HG03571 (cell line): ENCODE data around the gene C19orf25.

Source experiments
- ATAC-seq: cut with Tn5 transposase; IDR thresholded peaks from one replicate; pipeline ENCODE4 v1.9.1; 2021; ENCODE audit not compliant: unreplicated experiment

Gene C19orf25

DNA sequence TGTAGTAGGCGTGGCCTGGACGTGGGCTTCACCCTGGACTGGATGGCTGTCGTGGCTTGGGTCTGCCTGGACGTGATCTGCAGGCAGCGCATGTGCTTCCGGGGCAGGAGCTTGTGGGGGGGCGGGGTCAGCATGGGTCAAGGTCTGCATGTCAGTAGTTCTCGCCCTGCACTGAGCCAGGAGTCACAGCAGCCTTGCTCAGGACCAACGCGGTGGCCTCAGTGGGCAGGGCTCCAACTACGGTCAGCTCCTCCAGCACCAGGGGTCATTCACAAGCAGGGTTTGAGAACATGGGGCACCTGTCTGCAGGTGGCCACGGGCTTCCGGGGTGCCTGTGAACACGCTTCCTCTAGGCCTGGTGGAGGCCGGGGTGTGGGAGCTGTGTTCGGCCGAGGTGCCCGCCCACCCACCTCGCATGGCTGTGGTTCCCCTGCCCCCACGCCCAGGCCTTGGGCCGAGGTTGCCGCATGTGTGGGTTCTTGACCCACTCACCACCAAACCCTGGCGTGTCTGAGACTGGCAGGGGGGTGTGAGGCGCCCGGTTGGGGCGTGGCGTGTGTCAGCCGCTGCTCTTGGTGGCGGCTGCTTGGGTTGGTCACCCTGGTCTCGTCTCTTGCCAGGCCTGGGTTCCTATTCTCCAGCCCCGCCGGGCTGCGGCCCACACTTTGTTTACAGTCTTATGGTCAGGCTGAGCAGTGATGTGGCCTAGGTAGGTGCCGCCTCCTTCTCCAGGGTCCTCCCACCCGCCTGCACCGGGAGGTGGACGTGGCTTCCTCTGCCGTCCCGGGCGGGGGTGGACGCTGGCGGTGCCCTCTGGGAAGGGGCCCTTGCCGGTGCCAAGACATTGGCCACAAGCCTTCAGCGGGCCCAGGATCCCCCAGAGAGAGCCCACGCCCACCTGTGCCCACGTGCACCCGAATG, 45.6 kb downstream of the C19orf25 start:
- no peak for ATAC-seq

- no peak for ATAC-seq
Measured at GRCh38 chr19:1432507-1432887, 46.5 kb downstream of the C19orf25 start.

GRCh38 chr19:1431759-1432506, 47.1 kb downstream of the C19orf25 start:
- ATAC-seq, result no peak

DNA sequence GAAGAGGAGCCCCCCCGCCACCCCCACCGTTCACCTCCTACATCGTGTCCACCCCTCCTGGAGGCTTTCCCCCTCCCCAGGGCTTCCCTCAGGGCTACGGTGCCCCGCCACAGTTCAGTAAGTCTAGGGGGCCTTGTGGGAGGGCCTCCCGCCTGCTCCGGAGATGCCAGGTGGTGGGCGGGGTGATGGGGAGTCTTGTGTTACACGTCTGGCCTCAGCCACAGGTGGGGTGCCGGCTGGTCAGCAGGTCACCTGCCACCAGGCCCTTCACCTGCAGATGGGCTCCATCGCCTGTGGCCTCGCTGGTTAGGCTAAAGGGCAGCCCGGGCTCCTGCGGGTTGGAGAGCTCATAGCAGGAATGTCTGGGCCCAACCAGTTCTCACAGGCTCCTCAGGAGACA, 48.8 kb downstream of the C19orf25 start:
- ATAC-seq, result no peak

DNA sequence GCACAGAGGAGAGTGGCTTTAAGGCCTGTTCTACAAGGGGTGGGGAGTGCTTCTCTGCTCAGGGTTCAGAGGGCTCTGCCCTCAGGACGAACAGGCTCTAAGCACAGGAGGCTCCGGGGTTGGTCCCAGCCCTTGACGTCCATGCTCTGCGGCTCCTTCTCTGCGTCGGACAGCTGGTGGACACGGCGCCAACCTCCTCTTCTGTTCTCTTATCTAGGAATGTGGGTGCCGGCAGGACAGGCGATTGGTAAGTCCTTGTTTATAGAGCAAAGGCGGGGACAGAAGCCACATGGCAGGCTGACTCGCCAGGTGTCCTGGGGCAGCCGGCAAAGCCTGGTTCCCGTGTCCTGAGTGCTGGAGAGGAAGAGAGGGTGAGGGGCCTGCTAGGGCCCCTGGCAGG, 49.3 kb downstream of the C19orf25 start:
- ATAC-seq, result no peak

GRCh38 chr19:1428738-1429391, 50.1 kb downstream of the C19orf25 start:
- no peak for ATAC-seq

DNA sequence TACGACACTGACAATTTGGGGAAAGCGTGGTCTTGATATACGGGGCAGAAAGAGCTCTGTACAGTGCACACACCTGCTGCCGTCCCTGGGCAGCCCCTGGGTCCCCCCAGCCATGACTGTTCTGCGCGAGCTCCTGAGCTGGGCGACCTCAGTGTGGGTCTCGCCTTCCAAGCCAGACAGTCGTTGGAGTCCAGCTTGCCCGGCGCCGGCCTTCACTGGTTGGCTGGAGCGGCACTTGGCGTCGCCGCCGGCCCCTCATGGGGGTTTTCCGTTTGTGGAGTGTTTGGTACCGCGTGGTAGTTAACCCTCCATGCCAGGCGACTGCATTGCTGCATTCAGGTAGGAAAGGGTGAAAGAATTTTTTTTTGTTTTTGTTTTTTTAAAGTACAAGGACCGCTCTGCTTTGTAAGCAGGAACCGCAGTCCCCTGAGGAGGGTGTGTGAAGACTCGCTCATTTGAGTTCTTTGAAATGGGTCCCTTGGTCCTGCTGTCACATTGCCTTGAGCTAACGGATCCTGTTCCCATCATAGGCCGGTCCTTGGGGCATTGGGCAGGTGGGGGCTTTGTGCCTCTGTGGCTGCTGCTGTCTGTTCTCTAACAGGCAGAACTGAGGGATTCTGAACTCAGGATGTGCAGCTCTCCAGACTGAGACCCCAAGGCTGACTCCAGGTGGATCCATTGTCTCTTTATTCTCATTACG, 51.6 kb downstream of the C19orf25 start:
- ATAC-seq, result no peak

GRCh38 chr19:1426736-1427135, 52.3 kb downstream of the C19orf25 start:
- no peak for ATAC-seq

GRCh38 chr19:1425902-1426301, 53.1 kb downstream of the C19orf25 start:
- no peak for ATAC-seq

DNA sequence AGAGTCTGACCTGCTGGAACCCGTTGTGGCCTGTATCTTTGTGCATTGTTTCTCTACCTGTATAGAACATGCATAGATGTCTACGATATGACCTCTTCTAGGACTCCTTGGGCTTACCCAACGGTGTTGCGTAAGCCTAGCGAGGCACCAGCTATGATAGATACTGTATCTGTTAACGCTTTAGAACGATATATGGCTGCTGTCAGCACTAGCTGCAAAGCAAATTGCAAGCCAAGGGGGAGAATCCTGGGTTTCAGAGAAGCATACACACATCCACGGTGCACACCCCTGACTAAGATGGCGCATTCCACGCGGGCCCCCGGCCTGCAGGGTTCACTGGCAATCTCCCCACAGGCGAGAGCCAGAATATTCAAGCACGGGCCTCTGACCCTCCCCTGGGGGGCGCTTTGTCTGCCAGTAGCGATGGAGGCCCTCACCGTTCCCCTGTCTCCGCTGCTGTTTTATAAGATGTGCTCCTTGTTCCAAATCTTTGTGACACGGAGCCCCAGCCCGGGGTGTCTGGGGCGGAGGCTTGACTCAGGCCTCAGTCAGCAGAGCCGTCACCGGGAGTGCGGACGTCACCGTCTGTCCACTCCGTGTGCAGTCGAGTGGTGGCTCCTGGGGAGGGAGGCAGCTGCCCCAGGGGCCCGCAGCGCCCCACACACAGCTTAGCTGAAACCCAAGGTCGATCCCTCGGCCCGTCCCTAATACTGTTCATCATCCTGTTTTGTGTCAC, 53.7 kb downstream of the C19orf25 start:
- ATAC-seq, result no peak

DNA sequence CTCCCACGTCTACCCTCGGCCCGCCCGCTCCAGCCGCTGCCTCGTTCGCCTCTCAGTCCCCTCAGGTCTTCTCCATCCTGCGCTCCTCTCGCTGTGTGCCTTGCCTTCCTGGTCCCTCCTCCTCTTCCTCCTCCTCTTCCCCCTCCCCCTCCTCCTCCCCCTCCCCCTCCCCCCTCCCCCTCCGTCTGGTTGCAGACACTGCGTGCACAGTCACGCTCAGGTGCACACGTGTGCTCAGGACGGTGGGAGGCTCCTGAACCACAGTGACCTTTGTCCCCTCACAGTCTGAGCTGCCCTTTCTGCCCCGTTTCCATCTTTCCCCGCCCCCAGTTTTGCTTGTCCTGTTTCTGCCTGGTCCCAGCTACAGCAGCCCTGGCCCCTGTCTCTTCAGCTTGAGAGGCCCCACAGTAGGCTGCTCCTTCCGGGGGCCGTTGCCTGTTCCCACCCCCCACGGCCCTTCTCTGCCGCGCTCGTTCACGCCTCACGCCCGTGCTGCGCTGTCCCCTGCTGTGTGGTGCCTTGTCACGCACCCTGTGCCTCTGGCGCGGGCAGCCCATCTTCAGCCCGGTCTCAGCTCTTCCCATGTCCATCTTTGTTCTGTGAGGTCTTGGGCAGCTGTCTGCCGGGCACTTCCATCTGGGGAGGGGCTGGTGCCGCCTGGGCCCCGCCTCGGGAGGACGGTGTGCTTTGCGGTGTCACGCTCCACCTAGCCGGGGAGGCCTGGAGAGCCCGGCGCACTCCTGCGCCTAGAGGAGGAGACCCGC, 54.6 kb downstream of the C19orf25 start:
- ATAC-seq, result no peak

DNA sequence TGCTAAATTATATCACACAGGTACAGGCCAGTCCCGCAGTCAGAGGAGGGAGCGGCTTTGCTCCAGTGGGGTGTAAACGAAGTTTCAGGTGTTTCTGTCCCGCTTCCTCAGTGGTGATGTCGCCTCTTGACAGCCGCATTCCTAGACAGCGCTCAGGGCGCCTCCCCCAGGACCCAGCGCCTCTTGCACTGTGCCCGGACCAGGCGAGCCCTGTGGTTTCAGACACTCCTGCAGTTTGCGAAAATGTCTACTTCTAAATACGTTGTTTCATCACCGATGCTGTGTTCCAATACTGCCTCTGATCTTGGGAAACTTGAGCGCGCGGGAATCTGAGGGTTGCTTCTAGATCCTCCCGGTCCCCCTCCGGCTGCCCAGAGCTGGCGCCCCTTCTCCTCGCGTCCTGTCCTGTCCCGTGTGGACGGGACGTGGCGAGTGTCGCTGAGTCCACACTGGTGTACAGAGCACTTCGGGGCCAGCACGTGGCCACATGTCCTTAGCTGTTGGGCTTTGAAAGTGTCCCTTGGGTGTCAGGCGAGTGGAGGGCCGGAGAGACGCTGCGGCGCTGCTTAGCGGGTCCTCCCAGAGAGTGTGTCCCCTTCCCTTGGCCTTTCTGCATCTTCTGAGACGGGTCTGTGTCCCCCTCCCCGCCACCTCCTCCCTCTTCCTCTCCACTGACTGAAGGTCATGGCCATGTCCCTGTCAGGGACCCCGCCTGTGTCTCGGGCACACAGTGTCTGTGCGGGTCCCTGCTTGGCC, 55.4 kb downstream of the C19orf25 start:
- ATAC-seq, result no peak
